Measurements from ENCODE around the gene TIGD4. TPM values are rescaled to one million over a fixed set of nuclear protein-coding genes. Genes with fewer than 3 reads are reported as not detected.

Gene TIGD4
- total and polyA plus RNA-seq, 2 experiments from 2014 or later = 1.6 to 1.7 TPM

DNA sequence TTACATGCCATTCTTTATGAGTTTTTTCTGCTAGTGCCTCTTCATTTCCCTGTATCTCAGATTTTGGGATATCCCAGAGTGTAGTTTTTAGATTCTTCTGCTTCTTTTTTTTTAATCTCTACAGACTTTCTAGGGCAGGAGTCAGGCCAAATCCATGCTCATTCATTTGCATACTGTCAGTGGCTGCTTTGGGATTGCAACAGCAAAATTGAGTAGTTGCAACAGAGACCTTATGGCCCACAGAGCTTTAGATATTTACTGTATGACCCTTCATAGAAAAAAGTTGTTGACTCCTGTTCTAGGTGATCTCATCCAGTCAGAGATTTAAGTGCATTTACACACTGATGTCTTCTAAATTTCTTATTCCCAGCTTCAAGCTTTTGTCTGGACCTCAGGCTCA lies 35.5 kb upstream of the TIGD4 start (continued):
- TF ChIP-seq, protein P1, sequence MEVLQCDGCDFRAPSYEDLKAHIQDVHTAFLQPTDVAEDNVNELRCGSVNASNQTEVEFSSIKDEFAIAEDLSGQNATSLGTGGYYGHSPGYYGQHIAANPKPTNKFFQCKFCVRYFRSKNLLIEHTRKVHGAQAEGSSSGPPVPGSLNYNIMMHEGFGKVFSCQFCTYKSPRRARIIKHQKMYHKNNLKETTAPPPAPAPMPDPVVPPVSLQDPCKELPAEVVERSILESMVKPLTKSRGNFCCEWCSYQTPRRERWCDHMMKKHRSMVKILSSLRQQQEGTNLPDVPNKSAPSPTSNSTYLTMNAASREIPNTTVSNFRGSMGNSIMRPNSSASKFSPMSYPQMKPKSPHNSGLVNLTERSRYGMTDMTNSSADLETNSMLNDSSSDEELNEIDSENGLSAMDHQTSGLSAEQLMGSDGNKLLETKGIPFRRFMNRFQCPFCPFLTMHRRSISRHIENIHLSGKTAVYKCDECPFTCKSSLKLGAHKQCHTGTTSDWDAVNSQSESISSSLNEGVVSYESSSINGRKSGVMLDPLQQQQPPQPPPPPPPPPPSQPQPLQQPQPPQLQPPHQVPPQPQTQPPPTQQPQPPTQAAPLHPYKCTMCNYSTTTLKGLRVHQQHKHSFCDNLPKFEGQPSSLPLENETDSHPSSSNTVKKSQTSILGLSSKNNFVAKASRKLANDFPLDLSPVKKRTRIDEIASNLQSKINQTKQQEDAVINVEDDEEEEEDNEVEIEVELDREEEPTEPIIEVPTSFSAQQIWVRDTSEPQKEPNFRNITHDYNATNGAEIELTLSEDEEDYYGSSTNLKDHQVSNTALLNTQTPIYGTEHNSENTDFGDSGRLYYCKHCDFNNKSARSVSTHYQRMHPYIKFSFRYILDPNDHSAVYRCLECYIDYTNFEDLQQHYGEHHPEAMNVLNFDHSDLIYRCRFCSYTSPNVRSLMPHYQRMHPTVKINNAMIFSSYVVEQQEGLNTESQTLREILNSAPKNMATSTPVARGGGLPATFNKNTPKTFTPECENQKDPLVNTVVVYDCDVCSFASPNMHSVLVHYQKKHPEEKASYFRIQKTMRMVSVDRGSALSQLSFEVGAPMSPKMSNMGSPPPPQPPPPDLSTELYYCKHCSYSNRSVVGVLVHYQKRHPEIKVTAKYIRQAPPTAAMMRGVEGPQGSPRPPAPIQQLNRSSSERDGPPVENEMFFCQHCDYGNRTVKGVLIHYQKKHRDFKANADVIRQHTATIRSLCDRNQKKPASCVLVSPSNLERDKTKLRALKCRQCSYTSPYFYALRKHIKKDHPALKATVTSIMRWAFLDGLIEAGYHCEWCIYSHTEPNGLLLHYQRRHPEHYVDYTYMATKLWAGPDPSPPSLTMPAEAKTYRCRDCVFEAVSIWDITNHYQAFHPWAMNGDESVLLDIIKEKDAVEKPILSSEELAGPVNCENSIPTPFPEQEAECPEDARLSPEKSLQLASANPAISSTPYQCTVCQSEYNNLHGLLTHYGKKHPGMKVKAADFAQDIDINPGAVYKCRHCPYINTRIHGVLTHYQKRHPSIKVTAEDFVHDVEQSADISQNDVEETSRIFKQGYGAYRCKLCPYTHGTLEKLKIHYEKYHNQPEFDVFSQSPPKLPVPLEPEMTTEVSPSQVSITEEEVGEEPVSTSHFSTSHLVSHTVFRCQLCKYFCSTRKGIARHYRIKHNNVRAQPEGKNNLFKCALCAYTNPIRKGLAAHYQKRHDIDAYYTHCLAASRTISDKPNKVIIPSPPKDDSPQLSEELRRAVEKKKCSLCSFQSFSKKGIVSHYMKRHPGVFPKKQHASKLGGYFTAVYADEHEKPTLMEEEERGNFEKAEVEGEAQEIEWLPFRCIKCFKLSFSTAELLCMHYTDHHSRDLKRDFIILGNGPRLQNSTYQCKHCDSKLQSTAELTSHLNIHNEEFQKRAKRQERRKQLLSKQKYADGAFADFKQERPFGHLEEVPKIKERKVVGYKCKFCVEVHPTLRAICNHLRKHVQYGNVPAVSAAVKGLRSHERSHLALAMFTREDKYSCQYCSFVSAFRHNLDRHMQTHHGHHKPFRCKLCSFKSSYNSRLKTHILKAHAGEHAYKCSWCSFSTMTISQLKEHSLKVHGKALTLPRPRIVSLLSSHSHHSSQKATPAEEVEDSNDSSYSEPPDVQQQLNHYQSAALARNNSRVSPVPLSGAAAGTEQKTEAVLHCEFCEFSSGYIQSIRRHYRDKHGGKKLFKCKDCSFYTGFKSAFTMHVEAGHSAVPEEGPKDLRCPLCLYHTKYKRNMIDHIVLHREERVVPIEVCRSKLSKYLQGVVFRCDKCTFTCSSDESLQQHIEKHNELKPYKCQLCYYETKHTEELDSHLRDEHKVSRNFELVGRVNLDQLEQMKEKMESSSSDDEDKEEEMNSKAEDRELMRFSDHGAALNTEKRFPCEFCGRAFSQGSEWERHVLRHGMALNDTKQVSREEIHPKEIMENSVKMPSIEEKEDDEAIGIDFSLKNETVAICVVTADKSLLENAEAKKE (CRISPR knock-in tag; IDR thresholded peaks at IDR 0.05) = no peak
- no peak for TF ChIP-seq JUNB (IDR thresholded peaks at IDR 0.05; ENCODE audit: unreplicated experiment)
- TF ChIP-seq STAT1 (IDR thresholded peaks at IDR 0.05; ENCODE audit: unreplicated experiment) = no peak
- no peak for TF ChIP-seq CREB1 (CRISPR knock-in tag; IDR thresholded peaks at IDR 0.05; ENCODE audit: low read depth)
- TF ChIP-seq, protein P2, sequence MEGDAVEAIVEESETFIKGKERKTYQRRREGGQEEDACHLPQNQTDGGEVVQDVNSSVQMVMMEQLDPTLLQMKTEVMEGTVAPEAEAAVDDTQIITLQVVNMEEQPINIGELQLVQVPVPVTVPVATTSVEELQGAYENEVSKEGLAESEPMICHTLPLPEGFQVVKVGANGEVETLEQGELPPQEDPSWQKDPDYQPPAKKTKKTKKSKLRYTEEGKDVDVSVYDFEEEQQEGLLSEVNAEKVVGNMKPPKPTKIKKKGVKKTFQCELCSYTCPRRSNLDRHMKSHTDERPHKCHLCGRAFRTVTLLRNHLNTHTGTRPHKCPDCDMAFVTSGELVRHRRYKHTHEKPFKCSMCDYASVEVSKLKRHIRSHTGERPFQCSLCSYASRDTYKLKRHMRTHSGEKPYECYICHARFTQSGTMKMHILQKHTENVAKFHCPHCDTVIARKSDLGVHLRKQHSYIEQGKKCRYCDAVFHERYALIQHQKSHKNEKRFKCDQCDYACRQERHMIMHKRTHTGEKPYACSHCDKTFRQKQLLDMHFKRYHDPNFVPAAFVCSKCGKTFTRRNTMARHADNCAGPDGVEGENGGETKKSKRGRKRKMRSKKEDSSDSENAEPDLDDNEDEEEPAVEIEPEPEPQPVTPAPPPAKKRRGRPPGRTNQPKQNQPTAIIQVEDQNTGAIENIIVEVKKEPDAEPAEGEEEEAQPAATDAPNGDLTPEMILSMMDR (conservative IDR thresholded peaks at IDR 0.05; ENCODE audit: low read depth in 2 of 2) = no peak
- TF ChIP-seq ZNF114 (CRISPR knock-in tag; IDR thresholded peaks at IDR 0.05) = no peak
- no peak for TF ChIP-seq ZNF331 (CRISPR knock-in tag; IDR thresholded peaks at IDR 0.05; ENCODE audit: low read depth)
- no peak for TF ChIP-seq NANOG (IDR thresholded peaks at IDR 0.05; ENCODE audit: borderline replicate concordance)

All from GM23338 (cell line).